ENCODE results near the gene MAP3K21. TPM values are rescaled to one million over a fixed set of nuclear protein-coding genes. Genes with fewer than 3 reads are reported as not detected.

The MAP3K21 gene
- total and polyA plus RNA-seq, 2 of the 8 experiments (the other 6 are each of a cell fraction or from before 2014, with no cell fraction given): 21.2 to 21.8 TPM

Other genes starting within 250 kb of the MAP3K21 start
- gene PCNX2, start 32.0 kb upstream of the MAP3K21 start, total RNA-seq (2021; fragmentation: NEBNext Ultra II Directional; extraction: Animal tissue kit (Norgen Biotek cat#: 25700)): 44.1 and 46.1 TPM in 2 replicates
- 51.2 and 57.6 TPM in 2 replicates for gene PCNX2, start 32.0 kb upstream of the MAP3K21 start, polyA plus RNA-seq (2011; rRNA removed)

Measured in H1 (cell line).